ENCODE data around the gene MOB3A.

DNA sequence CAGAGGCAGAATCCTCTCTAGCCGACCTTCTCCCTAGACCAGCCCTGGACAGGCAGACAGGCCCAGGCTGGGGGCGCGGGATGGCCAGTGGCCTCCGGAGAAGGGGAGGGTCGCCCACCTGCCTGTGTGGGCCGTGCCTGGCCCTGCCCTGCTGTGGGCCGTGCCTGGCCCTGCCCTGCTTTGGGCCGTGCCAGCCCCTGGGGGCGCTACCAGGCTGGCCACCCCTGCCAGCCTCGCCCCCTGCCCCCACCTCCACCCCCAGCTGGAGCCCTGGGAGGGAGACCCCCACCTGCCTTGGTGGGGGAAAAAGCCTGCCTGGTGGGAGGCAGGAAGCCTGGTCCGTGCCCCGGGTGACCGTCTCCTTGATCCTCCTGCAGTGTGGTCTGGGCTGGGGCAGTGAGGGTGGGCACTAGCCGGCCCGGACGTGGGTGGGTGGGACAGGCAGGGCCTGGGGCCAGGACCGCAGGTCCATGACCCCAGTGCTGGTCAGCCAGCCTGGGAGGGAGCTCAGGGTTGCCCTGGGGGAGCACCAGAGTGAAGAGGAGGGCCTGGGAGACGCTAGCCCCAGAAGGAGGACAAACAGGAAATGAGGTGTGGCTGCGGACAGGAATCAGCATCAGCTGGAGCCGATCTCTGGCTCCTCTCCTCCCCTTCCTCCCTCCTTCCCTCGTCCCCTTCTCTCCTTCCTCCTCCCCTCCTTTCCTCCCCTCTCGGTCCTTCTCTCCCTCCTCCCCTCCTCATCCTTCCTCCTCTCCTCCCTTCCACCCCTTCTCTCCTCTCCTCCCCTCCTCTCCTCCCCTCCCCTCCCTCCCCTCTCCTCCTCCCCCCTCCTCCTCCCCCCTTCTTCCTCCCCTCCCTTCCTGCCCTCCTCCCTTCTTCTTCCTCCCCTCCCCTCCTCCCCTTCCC is 39.9 kb downstream of the MOB3A start:
- TF ChIP-seq, protein P1, sequence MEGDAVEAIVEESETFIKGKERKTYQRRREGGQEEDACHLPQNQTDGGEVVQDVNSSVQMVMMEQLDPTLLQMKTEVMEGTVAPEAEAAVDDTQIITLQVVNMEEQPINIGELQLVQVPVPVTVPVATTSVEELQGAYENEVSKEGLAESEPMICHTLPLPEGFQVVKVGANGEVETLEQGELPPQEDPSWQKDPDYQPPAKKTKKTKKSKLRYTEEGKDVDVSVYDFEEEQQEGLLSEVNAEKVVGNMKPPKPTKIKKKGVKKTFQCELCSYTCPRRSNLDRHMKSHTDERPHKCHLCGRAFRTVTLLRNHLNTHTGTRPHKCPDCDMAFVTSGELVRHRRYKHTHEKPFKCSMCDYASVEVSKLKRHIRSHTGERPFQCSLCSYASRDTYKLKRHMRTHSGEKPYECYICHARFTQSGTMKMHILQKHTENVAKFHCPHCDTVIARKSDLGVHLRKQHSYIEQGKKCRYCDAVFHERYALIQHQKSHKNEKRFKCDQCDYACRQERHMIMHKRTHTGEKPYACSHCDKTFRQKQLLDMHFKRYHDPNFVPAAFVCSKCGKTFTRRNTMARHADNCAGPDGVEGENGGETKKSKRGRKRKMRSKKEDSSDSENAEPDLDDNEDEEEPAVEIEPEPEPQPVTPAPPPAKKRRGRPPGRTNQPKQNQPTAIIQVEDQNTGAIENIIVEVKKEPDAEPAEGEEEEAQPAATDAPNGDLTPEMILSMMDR (optimal IDR thresholded peaks at IDR 0.05 in 1 of 3, IDR thresholded peaks at IDR 0.05 in 1 of 3, conservative IDR thresholded peaks at IDR 0.05 in 1 of 3; ENCODE audit: extremely low read depth in 1 of 3, insufficient read depth in 2 of 3, low read length in 3 of 3): peak in 1 of 3 experiments; percentile 19
- TF ChIP-seq EZH2 (IDR thresholded peaks at IDR 0.05; ENCODE audit: low read length): no peak
